GM19452 (cell line): ENCODE results near the gene DAGLB.
"Not testable (repeated sequence)": the region's sequence is repeated elsewhere in the genome, so short reads cannot be mapped to it uniquely, and the experiment has no call there.

Source experiments
- ATAC-seq: cut with Tn5 transposase; IDR thresholded peaks from one replicate; pipeline ENCODE4 v1.9.1; 2021; ENCODE audit not compliant: unreplicated experiment

DAGLB gene

GRCh38 chr7:6379886-6380285 is 67.9 kb downstream of the DAGLB start:
- ATAC-seq: no peak

GRCh38 chr7:6378556-6378955 is 69.2 kb downstream of the DAGLB start:
- ATAC-seq: not testable (repeated sequence)

- ATAC-seq: no peak
Measured at GRCh38 chr7:6376820-6377219, 70.9 kb downstream of the DAGLB start.

GRCh38 chr7:6375348-6376101 is 72.2 kb downstream of the DAGLB start:
- ATAC-seq: no peak

- ATAC-seq: no peak
Measured at GRCh38 chr7:6367701-6368211, 80.0 kb downstream of the DAGLB start.

GRCh38 chr7:6365451-6365850 is 82.3 kb downstream of the DAGLB start:
- no peak for ATAC-seq

- no peak for ATAC-seq
Measured at GRCh38 chr7:6360841-6361240, 86.9 kb downstream of the DAGLB start.

- no peak for ATAC-seq
Measured at GRCh38 chr7:6359734-6360133, 88.0 kb downstream of the DAGLB start.
